ENCODE measurements around the gene BRIP1.

BRIP1 gene

GRCh38 chr17:61632826-61633225, 230.5 kb downstream of the BRIP1 start:
- DNase-seq (ENCODE audit: low read depth): no peak
- TF ChIP-seq CTCF (IDR thresholded peaks at IDR 0.05; ENCODE audit: insufficient read depth, low read depth, low read length, missing control alignments): no peak
- H3K4me3 ChIP-seq (ENCODE audit: low read length): no peak overlapping the region

DNA sequence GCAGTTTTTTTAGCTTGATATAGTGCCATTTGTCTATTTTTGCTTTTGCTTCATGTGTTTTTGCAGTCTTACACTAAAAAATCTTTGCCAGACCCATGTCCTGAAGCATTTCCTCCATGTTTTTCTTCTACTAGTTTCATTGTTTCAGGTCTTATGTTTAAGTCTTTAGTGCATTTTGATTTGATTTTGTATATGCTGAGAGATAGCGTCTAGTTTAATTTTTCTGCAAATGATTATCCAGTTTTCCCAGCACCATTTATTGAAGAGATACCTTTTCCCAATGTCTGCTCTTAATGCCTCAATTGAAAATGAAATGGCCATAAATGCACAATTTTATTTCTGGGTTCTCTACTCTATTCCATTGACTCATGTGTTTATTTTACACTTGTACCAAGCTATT, 231.5 kb downstream of the BRIP1 start:
- DNase-seq (ENCODE audit: low read depth): no peak
- H3K4me3 ChIP-seq (ENCODE audit: low read length): no peak overlapping the region
- no peak for TF ChIP-seq CTCF (IDR thresholded peaks at IDR 0.05; ENCODE audit: insufficient read depth, low read depth, low read length, missing control alignments)

Measured in epithelial cell of esophagus (primary cell).